H1 (cell line): ENCODE results near the gene ZMYND10. TPM values are rescaled to one million over a fixed set of nuclear protein-coding genes. Genes with fewer than 3 reads are reported as not detected.

Experiments used
- CTCF ChIA-PET: fragments of 300-600 bp; sonication (Branson Sonifier 250); formaldehyde crosslinking; loops from one replicate; lab custom pipeline; 2021; ENCODE audit not compliant: partially characterized antibody; lab: Charles Lee
- POLR2A ChIA-PET: fragments of 300-600 bp; sonication (Branson Sonifier 250); formaldehyde crosslinking; loops from one replicate; lab custom pipeline; 2021; ENCODE audit warnings: inconsistent platforms; ENCODE audit not compliant: partially characterized antibody; lab: Charles Lee
- DNase-seq, 2 experiments: peaks; one replicate each; pipeline versions ENCODE4 v3.0.0 to v3.0.0-alpha.2; 2010 to 2022; ENCODE audit warnings: low spot score in 2 of 2, low read depth in 1 of 2, mixed read lengths in 1 of 2
- FAIRE-seq: peaks from 2 replicates; lab custom pipeline; 2011; peaks lifted over from hg19 to GRCh38; lab: Jason Lieb, UNC
- H2AFZ ChIP-seq: 2 replicates; pipeline ENCODE4 v1.8.1; 2012; ENCODE audit warnings: low read length, inconsistent platforms
- H2AK5ac ChIP-seq: 2 replicates; pipeline ENCODE4 v1.6.1; 2013; ENCODE audit warnings: low read depth, low read length
- H2BK120ac ChIP-seq: replicated peaks from 2 replicates; pipeline ENCODE3; 2013; ENCODE audit warnings: low read depth, low read length, inconsistent platforms
- H2BK12ac ChIP-seq: 2 replicates; pipeline ENCODE4 v1.6.1; 2013; ENCODE audit warnings: low read depth, low read length
- H2BK15ac ChIP-seq: 2 replicates; pipeline ENCODE4 v1.6.1; 2013; ENCODE audit warnings: low read length
- H2BK20ac ChIP-seq: 2 replicates; pipeline ENCODE4 v1.6.1; 2013; ENCODE audit warnings: low read length
- H2BK5ac ChIP-seq: 2 replicates; pipeline ENCODE4 v1.6.1; 2013; ENCODE audit warnings: low read depth, low read length
- H3K14ac ChIP-seq: 2 replicates; pipeline ENCODE4 v1.6.1; 2013; ENCODE audit warnings: inconsistent platforms; ENCODE audit not compliant: insufficient read length
- H3K18ac ChIP-seq: 2 replicates; pipeline ENCODE4 v1.6.1; 2013; ENCODE audit warnings: low read length; ENCODE audit errors: extremely low read depth
- H3K23ac ChIP-seq: 2 replicates; pipeline ENCODE4 v1.6.1; 2013; ENCODE audit warnings: inconsistent platforms; ENCODE audit not compliant: insufficient read length
- H3K23me2 ChIP-seq: 2 replicates; pipeline ENCODE4 v1.6.1; 2013; ENCODE audit warnings: low read depth, low read length
- H3K27ac ChIP-seq: 2 replicates; pipeline ENCODE4 v1.6.1; 2011; ENCODE audit warnings: low read depth, low read length, inconsistent platforms
- H3K27me3 ChIP-seq, 4 experiments: replicated peaks in 1 of 4; 1 replicate in 1 of 4; 2 replicates in 3 of 4; pipeline versions ENCODE4 v1.6.1 to v1.8.1; 2011 to 2013; ENCODE audit warnings: low read length in 3 of 4, mild to moderate bottlenecking in 3 of 4, inconsistent platforms in 2 of 4, mixed read lengths in 2 of 4, moderate library complexity in 1 of 4; ENCODE audit not compliant: control insufficient read depth in 3 of 4, insufficient read depth in 3 of 4; ENCODE audit errors: extremely low read depth in 1 of 4
- H3K36me3 ChIP-seq, 4 experiments: 2 replicates each; pipeline versions ENCODE4 v1.6.1 to v1.8.1; 2011 to 2013; ENCODE audit warnings: mild to moderate bottlenecking in 4 of 4, low read length in 3 of 4, moderate library complexity in 2 of 4, control low read depth in 1 of 4, inconsistent platforms in 1 of 4; ENCODE audit not compliant: insufficient read depth in 4 of 4, control insufficient read depth in 2 of 4
- H3K4ac ChIP-seq: replicated peaks from 2 replicates; pipeline ENCODE3; 2013; ENCODE audit warnings: low read length, low read depth, mixed read lengths, inconsistent platforms; ENCODE audit not compliant: insufficient read length
- H3K4me1 ChIP-seq, 4 experiments: replicated peaks in 1 of 4; 1 replicate in 1 of 4; 2 replicates in 3 of 4; pipeline versions ENCODE4 v1.6.1 to v1.8.1; 2011 to 2013; ENCODE audit warnings: low read length in 3 of 4, inconsistent platforms in 2 of 4, mixed read lengths in 1 of 4; ENCODE audit not compliant: insufficient read depth in 4 of 4, control insufficient read depth in 3 of 4
- H3K4me2 ChIP-seq, 2 experiments: 2 replicates each; pipeline versions ENCODE4 v1.6.1 to v1.8.1; 2011 to 2013; ENCODE audit warnings: low read depth in 2 of 2, low read length in 2 of 2, control low read depth in 1 of 2, inconsistent platforms in 1 of 2, mild to moderate bottlenecking in 1 of 2; ENCODE audit not compliant: insufficient read depth in 1 of 2
- H3K4me3 ChIP-seq, 4 experiments: fragments of 200-600, 300-600 bp in 1 of 4; sonication (generic), shearing (Covaris generic), sonication (Bioruptor Twin) in 1 of 4; 2 replicates each; pipeline versions ENCODE4 v1.5.1 to v1.8.1; 2011 to 2016; ENCODE audit warnings: low read length in 4 of 4, low read depth in 3 of 4, control low read depth in 2 of 4, inconsistent platforms in 2 of 4, mild to moderate bottlenecking in 2 of 4, mixed read lengths in 1 of 4, moderate library complexity in 1 of 4; ENCODE audit not compliant: insufficient read depth in 2 of 4; ENCODE audit errors: extremely low read depth in 1 of 4
- H3K56ac ChIP-seq: replicated peaks from 2 replicates; pipeline ENCODE3; 2013; ENCODE audit warnings: low read depth, mild to moderate bottlenecking, mixed read lengths, low read length, inconsistent platforms; ENCODE audit not compliant: insufficient read length
- H3K79me1 ChIP-seq: 2 replicates; pipeline ENCODE4 v1.6.1; 2013; ENCODE audit warnings: low read depth, low read length, control low read depth
- H3K79me2 ChIP-seq, 2 experiments: 2 replicates each; pipeline versions ENCODE4 v1.6.1 to v1.8.1; 2012 to 2013; ENCODE audit warnings: low read length in 2 of 2, mild to moderate bottlenecking in 2 of 2, inconsistent platforms in 1 of 2; ENCODE audit not compliant: insufficient read depth in 2 of 2, control insufficient read depth in 1 of 2
- H3K9ac ChIP-seq, 4 experiments: replicated peaks in 1 of 4; 1 replicate in 1 of 4; 2 replicates in 3 of 4; pipeline versions ENCODE4 v1.6.1 to v1.8.1; 2011 to 2013; ENCODE audit warnings: low read depth in 3 of 4, low read length in 3 of 4, control low read depth in 2 of 4, mild to moderate bottlenecking in 2 of 4, moderate library complexity in 2 of 4, inconsistent platforms in 1 of 4; ENCODE audit errors: extremely low read depth in 1 of 4
- H3K9me3 ChIP-seq, 2 experiments: 2 replicates each; pipeline versions ENCODE4 v1.6.1 to v1.8.1; 2012 to 2013; ENCODE audit warnings: mild to moderate bottlenecking in 2 of 2, moderate library complexity in 2 of 2, control low read depth in 1 of 2, inconsistent platforms in 1 of 2, low read depth in 1 of 2, low read length in 1 of 2, mixed read lengths in 1 of 2; ENCODE audit not compliant: insufficient read depth in 2 of 2
- H4K20me1 ChIP-seq, 2 experiments: replicated peaks in 1 of 2; 2 replicates each; pipeline versions ENCODE3 to v1.8.1; 2011 to 2013; ENCODE audit warnings: inconsistent platforms in 2 of 2, low read length in 2 of 2, mild to moderate bottlenecking in 1 of 2; ENCODE audit not compliant: insufficient read depth in 2 of 2, control insufficient read depth in 1 of 2
- H4K5ac ChIP-seq: 2 replicates; pipeline ENCODE4 v1.6.1; 2013; ENCODE audit warnings: low read length, low read depth, mixed read lengths, inconsistent platforms; ENCODE audit not compliant: insufficient read length
- H4K8ac ChIP-seq: 2 replicates; pipeline ENCODE4 v1.8.0; 2013; ENCODE audit warnings: mild to moderate bottlenecking, moderate library complexity, low read length, inconsistent platforms; ENCODE audit not compliant: insufficient read depth; ENCODE audit errors: extremely low read depth
- H4K91ac ChIP-seq: replicated peaks from 2 replicates; pipeline ENCODE3; 2013; ENCODE audit warnings: low read length, mixed read lengths, inconsistent platforms; ENCODE audit not compliant: insufficient read length
- ATF3 ChIP-seq: IDR thresholded peaks from 2 replicates; pipeline ENCODE4 v1.6.1; 2011; ENCODE audit warnings: low read depth, mild to moderate bottlenecking, low read length; ENCODE audit not compliant: insufficient read depth
- CBX8 ChIP-seq: fragments of 300-800, 300-1000 bp; sonication (generic); IDR thresholded peaks from 2 replicates; pipeline ENCODE4 v1.7.1; 2016; ENCODE audit warnings: low read depth, low read length, borderline replicate concordance
- CHD1 ChIP-seq: IDR thresholded peaks from 2 replicates; pipeline ENCODE4 v1.6.1; 2012; ENCODE audit warnings: low read depth, low read length, improper control_type of control experiment
- CTBP2 ChIP-seq: IDR thresholded peaks from 2 replicates; pipeline ENCODE4 v1.7.0; 2011; ENCODE audit warnings: borderline replicate concordance, mild to moderate bottlenecking, moderate library complexity, mixed read lengths, low read length; ENCODE audit not compliant: insufficient read depth, insufficient read length
- GABPA ChIP-seq: IDR thresholded peaks from 2 replicates; pipeline ENCODE4 v1.6.1; 2011; ENCODE audit warnings: mild to moderate bottlenecking, low read length, moderate library complexity, borderline replicate concordance; ENCODE audit not compliant: insufficient read depth
- KDM4A ChIP-seq: IDR thresholded peaks from one replicate; pipeline ENCODE4 v1.7.1; 2012; ENCODE audit warnings: low read depth, mild to moderate bottlenecking, moderate library complexity, low read length, inconsistent platforms; ENCODE audit not compliant: severe bottlenecking
- PHF8 ChIP-seq: fragments of 200-600 bp; sonication (generic); conservative IDR thresholded peaks from 2 replicates; pipeline ENCODE4 v1.7.1; 2012; ENCODE audit warnings: low read depth, mild to moderate bottlenecking, inconsistent platforms, low read length, moderate library complexity
- SIN3A ChIP-seq, 2 experiments: IDR thresholded peaks in 1 of 2; conservative IDR thresholded peaks in 1 of 2; 2 replicates each; pipeline ENCODE4 v1.6.1; 2011 to 2012; ENCODE audit warnings: low read length in 2 of 2, improper control_type of control experiment in 1 of 2, low read depth in 1 of 2, mild to moderate bottlenecking in 1 of 2
- TAF1 ChIP-seq: IDR thresholded peaks from 2 replicates; pipeline ENCODE4 v1.6.1; 2011; ENCODE audit warnings: mild to moderate bottlenecking, low read depth, low read length
- ZNF274 ChIP-seq: IDR thresholded peaks from 2 replicates; pipeline ENCODE4 v1.7.0; 2012; ENCODE audit warnings: low read length, borderline replicate concordance; ENCODE audit errors: extremely low read depth
- WGBS, 2 experiments: shearing (Covaris generic) in 1 of 2; methylation state at CpG; one replicate each; pipeline versions ENCODE4 v1.1.6 to v1.1.7; 2013 to 2015; ENCODE audit warnings: low lambda C conversion rate in 2 of 2, mixed read lengths in 2 of 2, inconsistent platforms in 1 of 2, low coverage in 1 of 2, missing lambda C conversion rate in 1 of 2; ENCODE audit not compliant: insufficient replicate concordance in 2 of 2, insufficient coverage in 1 of 2, insufficient read length in 1 of 2; ENCODE audit errors: extremely low coverage in 1 of 2, missing lambda C conversion rate in 1 of 2; 5-methylcytosine and 5-hydroxymethylcytosine counted together
- polyA plus RNA-seq, 7 experiments: library from polyadenylated mRNA; depleted of rRNA in 3 of 7; stranded (reverse) in 5 of 7; unstranded in 2 of 7; fragments of >200 nt in 5 of 7; fragments of 200-250 nt in 2 of 7; gene quantifications; 1 replicate in 5 of 7; 2 replicates in 1 of 7; 4 replicates in 1 of 7; pipeline versions ENCODE4 v1.2.1 to v1.2.3, GENCODE V29; 2011 to 2013; ENCODE audit warnings: missing spikeins in 2 of 7, mixed read lengths in 2 of 7
- total RNA-seq: library from RNA; stranded (reverse); fragmentation: NEBNext Ultra II Directional; extraction: Animal tissue kit (Norgen Biotek cat#: 25700); gene quantifications from 2 replicates; pipeline ENCODE4 v1.2.1, GENCODE V29; 2021

Gene ZMYND10
- total and polyA plus RNA-seq, 2 of the 8 experiments (the other 6 are each of a cell fraction or from before 2014, with no cell fraction given): 0.56 to 0.79 TPM

- H4K20me1 ChIP-seq: peaks cover 3 to 6% of the 10 kb centered on the region in 2 experiments
- POLR2A ChIA-PET: interaction anchor here (1.4 to 1.5 kb wide), 2 partner anchors 18 to 152 kb away, joined by 3 read pairs; no protein-coding TSS in a partner anchor
- no peak for TF ChIP-seq ATF3
- no peak for TF ChIP-seq GABPA
- no peak for TF ChIP-seq CTBP2
- TF ChIP-seq KDM4A: no peak
- no peak for TF ChIP-seq TAF1
- TF ChIP-seq ZNF274: no peak
- no peak for TF ChIP-seq SIN3A (conservative IDR thresholded peaks at IDR 0.05 in 1 of 2, IDR thresholded peaks at IDR 0.05 in 1 of 2; ENCODE audit: low read depth in 1 of 2, low read length in 2 of 2)
- TF ChIP-seq CBX8: no peak
- TF ChIP-seq CHD1: no peak
- TF ChIP-seq PHF8: no peak
- TF ChIP-seq, all 59 proteins: peak for 0
- Histone ChIP-seq H3K36me3 (no peaks in the 10 kb centered on the region), H3K79me1 (no peaks in the 10 kb centered on the region), H4K91ac (no peak overlapping the region), H3K4ac (no peak overlapping the region), H3K18ac (no peak overlapping the region), H3K4me1 (peaks cover 0 to 2% (median under 1%) of the 10 kb centered on the region in 4 experiments; a peak in 2 of 7 replicates), H3K23me2 (no peaks in the 10 kb centered on the region), H2BK120ac (no peak overlapping the region), H3K9ac (no peak overlapping the region), H2BK20ac (no peak overlapping the region), H2AFZ (no peak overlapping the region), H4K8ac (no peak overlapping the region), H2BK5ac (no peak overlapping the region), H2BK12ac (no peak overlapping the region), H3K9me3 (no peaks in the 10 kb centered on the region), H4K5ac (no peak overlapping the region), H3K4me2 (no peak overlapping the region), H3K27ac (no peak overlapping the region), H2BK15ac (no peak overlapping the region), H3K56ac (no peak overlapping the region), H3K23ac (no peak overlapping the region), H3K79me2 (no peaks in the 10 kb centered on the region), H2AK5ac (no peak overlapping the region), H3K27me3 (no peaks in the 10 kb centered on the region; a peak in 1 of 7 replicates), H3K14ac (no peak overlapping the region), H3K4me3 (no peak overlapping the region)
- FAIRE-seq: no peak
- WGBS, 2 experiments: 89% methylated on average over 5 of the region's 5 CpGs; no CpG with 5 or more reads in 1 of the 2 experiments
- CTCF ChIA-PET: interaction anchor here (0.8 to 9.3 kb wide), 9 partner anchors 8 to 69 kb away, joined by 3 to 136 read pairs (median 4); partner anchors contain the start of genes CYB561D2, NPRL2 and ZMYND10
- DNase-seq: no peak
These were observed 47.5 kb upstream of the ZMYND10 start for GRCh38 chr3:50393061-50393460.
